Tibial nerve (tissue), 4 donors: ENCODE data around the gene RBBP9. TPM values are rescaled to one million over a fixed set of nuclear protein-coding genes. Genes with fewer than 3 reads are reported as not detected.

Experiments
- DNase-seq, 2 donors: peaks; one replicate each; pipeline ENCODE4 v3.0.0-alpha.2; 2019; ENCODE audit warnings: low spot score in 2 of 2
- H3K27ac ChIP-seq, 4 donors: fragments of 200-600 bp; sonication (generic) in 3 of 4; one replicate each; pipeline ENCODE4 v1.5.1; 2017 to 2019; ENCODE audit warnings: mild to moderate bottlenecking in 1 of 4
- H3K27me3 ChIP-seq, 2 donors: fragments of 200-600 bp; sonication (generic) in 1 of 2; one replicate each; pipeline versions ENCODE4 v1.5.1 to v1.6.0; 2017 to 2019
- H3K36me3 ChIP-seq, 3 donors: fragments of 200-600 bp; sonication (generic); one replicate each; pipeline ENCODE4 v1.5.1; 2018 to 2019
- H3K4me1 ChIP-seq, 4 donors: fragments of 200-600 bp; sonication (generic) in 3 of 4; one replicate each; pipeline ENCODE4 v1.5.1; 2017 to 2019
- H3K4me3 ChIP-seq, 4 donors: fragments of 200-600 bp; sonication (generic) in 3 of 4; one replicate each; pipeline ENCODE4 v1.5.1; 2017 to 2019; ENCODE audit warnings: mild to moderate bottlenecking in 1 of 4, moderate library complexity in 1 of 4
- H3K9me3 ChIP-seq, 4 donors: fragments of 200-600 bp; sonication (generic) in 3 of 4; one replicate each; pipeline ENCODE4 v1.5.1; 2017 to 2019
- CTCF ChIP-seq, 5 experiments: fragments of 200-600 bp in 3 of 5; fragments of 450-650 bp in 2 of 5; sonication (generic) in 3 of 5; IDR thresholded peaks; one replicate each; pipeline ENCODE4 v1.5.1; 2016 to 2019; ENCODE audit warnings: antibody characterized with exemption in 5 of 5, mild to moderate bottlenecking in 3 of 5, moderate library complexity in 2 of 5
- EP300 ChIP-seq, 2 donors: sonication (generic); formaldehyde crosslinking; IDR thresholded peaks; one replicate each; pipeline ENCODE4 v1.6.1; 2017; ENCODE audit warnings: antibody characterized with exemption in 2 of 2, mild to moderate bottlenecking in 1 of 2
- POLR2A ChIP-seq, 2 donors: fragments of 450-650 bp; IDR thresholded peaks; one replicate each; pipeline ENCODE4 v1.6.1; 2017; ENCODE audit warnings: antibody characterized with exemption in 2 of 2, mild to moderate bottlenecking in 2 of 2, moderate library complexity in 2 of 2
- WGBS, 2 donors: methylation state at CpG; one replicate each; pipeline ENCODE4 v1.1.5; 2018; 5-methylcytosine and 5-hydroxymethylcytosine counted together
- total RNA-seq, 4 donors: library from RNA; depleted of rRNA; stranded (reverse); fragments of >200 nt; gene quantifications; one replicate each; pipeline ENCODE4 v1.1.0, GENCODE V29; 2016

The RBBP9 gene
- total RNA-seq, 4 donors from 2014 or later: 7.6 to 17.0 (median 12.2) TPM

- Histone ChIP-seq H3K27me3 (no peaks in the 10 kb centered on the region), H3K4me1 (no peaks in the 10 kb centered on the region), H3K36me3 (peaks cover 0 to 74% (median 0%) of the 10 kb centered on the region in 3 donors), H3K9me3 (no peaks in the 10 kb centered on the region), H3K4me3 (no peak overlapping the region), H3K27ac (no peak overlapping the region)
- no peak for DNase-seq
- WGBS, 2 donors: 88 to 94% methylated on average over 3 of the region's 3 CpGs
- no peak for TF ChIP-seq EP300 (IDR thresholded peaks at IDR 0.05)
- no peak for TF ChIP-seq POLR2A (IDR thresholded peaks at IDR 0.05)
- TF ChIP-seq CTCF (IDR thresholded peaks at IDR 0.05): no peak
These were observed 8.7 kb downstream of the RBBP9 start for GRCh38 chr20:18488301-18488700.

- WGBS, 2 donors: 90 to 92% methylated on average over 4 of the region's 4 CpGs
- DNase-seq: no peak
- Histone ChIP-seq H3K27ac (no peak overlapping the region), H3K4me3 (no peak overlapping the region), H3K9me3 (no peaks in the 10 kb centered on the region), H3K36me3 (peaks cover 2 to 91% (median 9%) of the 10 kb centered on the region in 3 donors), H3K4me1 (no peaks in the 10 kb centered on the region), H3K27me3 (no peaks in the 10 kb centered on the region)
- TF ChIP-seq POLR2A (IDR thresholded peaks at IDR 0.05): no peak
- TF ChIP-seq EP300 (IDR thresholded peaks at IDR 0.05): no peak
- no peak for TF ChIP-seq CTCF (IDR thresholded peaks at IDR 0.05)
These were observed 15.4 kb downstream of the RBBP9 start for GRCh38 chr20:18481596-18481995.

- Histone ChIP-seq H3K27ac (no peak overlapping the region), H3K9me3 (no peaks in the 10 kb centered on the region), H3K36me3 (peaks cover 2 to 96% (median 21%) of the 10 kb centered on the region in 3 donors), H3K4me1 (no peaks in the 10 kb centered on the region), H3K27me3 (no peaks in the 10 kb centered on the region), H3K4me3 (no peak overlapping the region)
- TF ChIP-seq POLR2A (IDR thresholded peaks at IDR 0.05) (no peak), CTCF (IDR thresholded peaks at IDR 0.05) (no peak), EP300 (IDR thresholded peaks at IDR 0.05) (no peak)
- DNase-seq: no peak
- 62% methylated on average over 1 of the region's 1 CpG for WGBS, 2 donors
These were observed 19.2 kb downstream of the RBBP9 start for GRCh38 chr20:18477821-18478220.

- 95 to 98% methylated on average over 1 of the region's 1 CpG for WGBS, 2 donors
- Histone ChIP-seq H3K36me3 (peaks cover 0 to 93% (median 15%) of the 10 kb centered on the region in 3 donors), H3K27ac (no peak overlapping the region), H3K9me3 (no peaks in the 10 kb centered on the region), H3K4me1 (no peaks in the 10 kb centered on the region), H3K4me3 (no peak overlapping the region), H3K27me3 (no peaks in the 10 kb centered on the region)
- DNase-seq: no peak
- no peak for TF ChIP-seq EP300 (IDR thresholded peaks at IDR 0.05)
- no peak for TF ChIP-seq CTCF (IDR thresholded peaks at IDR 0.05)
- TF ChIP-seq POLR2A (IDR thresholded peaks at IDR 0.05): no peak
These were observed 19.8 kb downstream of the RBBP9 start for GRCh38 chr20:18477218-18477617.

GRCh38 chr20:18466894-18467730 lies 29.9 kb downstream of the RBBP9 start, which contains the start of the genes DZANK1 and POLR3F:
TSS of gene DZANK1 (minus strand) at chr20:18467030. CDS start at chr20:18465358, 1,672 bp downstream.
TSS of gene POLR3F (plus strand) at chr20:18467390. CDS start at chr20:18467507, 117 bp downstream.
- Histone ChIP-seq H3K9me3 (no peaks in the 10 kb centered on the region), H3K4me1 (peaks cover 0 to 28% (median 7%) of the 10 kb centered on the region in 4 donors), H3K27ac (peak within 1 kb of the TSS; percentile 38 to 87 (median 81)), H3K4me3 (peak within 1 kb of the TSS; percentile 55 to 91 (median 71)), H3K36me3 (peaks cover 0 to 26% (median 0%) of the 10 kb centered on the region in 3 donors), H3K27me3 (no peaks in the 10 kb centered on the region)
- WGBS, 2 donors: 0% methylated on average over 51 to 55 of the region's 57 CpGs
- TF ChIP-seq POLR2A (IDR thresholded peaks at IDR 0.05) (peak in 1 of 2 donors; percentile 31), EP300 (IDR thresholded peaks at IDR 0.05) (peak; percentile 71 to 96), CTCF (IDR thresholded peaks at IDR 0.05) (peak in 2 of 5 experiments; percentile 21 to 44)
- DNase-seq: peak; percentile 91
